Suprapubic skin (tissue), 3 donors: ENCODE measurements around the gene CLIC3.

Source experiments
- POLR2AphosphoS5 ChIP-seq, 3 donors: sonication (generic); formaldehyde crosslinking; IDR thresholded peaks; one replicate each; pipeline ENCODE4 v1.6.1; 2017; ENCODE audit warnings: antibody characterized with exemption in 3 of 3
- TF ChIP-seq, protein P1 (sequence below), 2 donors: fragments of 200-600 bp in 1 of 2; fragments of 450-650 bp in 1 of 2; sonication (generic) in 1 of 2; IDR thresholded peaks; one replicate each; pipeline ENCODE4 v1.5.1; 2016 to 2019; ENCODE audit warnings: antibody characterized with exemption in 2 of 2, mild to moderate bottlenecking in 1 of 2, moderate library complexity in 1 of 2

DNA sequence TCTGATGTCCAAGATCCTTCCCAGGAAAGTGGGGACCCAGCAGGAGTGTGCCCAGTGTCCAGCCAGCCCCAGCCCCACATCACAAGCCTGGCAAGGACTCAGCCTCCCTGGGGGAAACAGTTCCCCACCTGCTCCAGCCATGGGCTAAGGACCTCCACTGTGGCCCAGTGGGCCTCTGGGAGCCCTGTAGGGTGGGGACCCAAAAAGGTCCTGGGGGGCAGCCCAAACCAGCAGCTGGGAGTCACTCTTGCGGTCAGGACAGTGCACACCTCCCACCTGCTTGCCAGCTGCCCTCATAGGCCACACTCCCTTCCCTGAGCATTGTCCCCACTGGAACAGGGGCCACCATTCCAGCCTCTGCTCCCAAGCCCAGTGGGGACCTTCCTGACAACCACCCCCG is 30.0 kb upstream of the CLIC3 start:
- TF ChIP-seq, protein P1, sequence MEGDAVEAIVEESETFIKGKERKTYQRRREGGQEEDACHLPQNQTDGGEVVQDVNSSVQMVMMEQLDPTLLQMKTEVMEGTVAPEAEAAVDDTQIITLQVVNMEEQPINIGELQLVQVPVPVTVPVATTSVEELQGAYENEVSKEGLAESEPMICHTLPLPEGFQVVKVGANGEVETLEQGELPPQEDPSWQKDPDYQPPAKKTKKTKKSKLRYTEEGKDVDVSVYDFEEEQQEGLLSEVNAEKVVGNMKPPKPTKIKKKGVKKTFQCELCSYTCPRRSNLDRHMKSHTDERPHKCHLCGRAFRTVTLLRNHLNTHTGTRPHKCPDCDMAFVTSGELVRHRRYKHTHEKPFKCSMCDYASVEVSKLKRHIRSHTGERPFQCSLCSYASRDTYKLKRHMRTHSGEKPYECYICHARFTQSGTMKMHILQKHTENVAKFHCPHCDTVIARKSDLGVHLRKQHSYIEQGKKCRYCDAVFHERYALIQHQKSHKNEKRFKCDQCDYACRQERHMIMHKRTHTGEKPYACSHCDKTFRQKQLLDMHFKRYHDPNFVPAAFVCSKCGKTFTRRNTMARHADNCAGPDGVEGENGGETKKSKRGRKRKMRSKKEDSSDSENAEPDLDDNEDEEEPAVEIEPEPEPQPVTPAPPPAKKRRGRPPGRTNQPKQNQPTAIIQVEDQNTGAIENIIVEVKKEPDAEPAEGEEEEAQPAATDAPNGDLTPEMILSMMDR (IDR thresholded peaks at IDR 0.05) = no peak
- no peak for TF ChIP-seq POLR2AphosphoS5 (IDR thresholded peaks at IDR 0.05)
